Measurements from ENCODE around the gene PDZD2. TPM values are rescaled to one million over a fixed set of nuclear protein-coding genes. Genes with fewer than 3 reads are reported as not detected.

The PDZD2 gene
- total and polyA plus RNA-seq, 2 experiments from 2014 or later, result 0.21 TPM; not detected in 1

DNA sequence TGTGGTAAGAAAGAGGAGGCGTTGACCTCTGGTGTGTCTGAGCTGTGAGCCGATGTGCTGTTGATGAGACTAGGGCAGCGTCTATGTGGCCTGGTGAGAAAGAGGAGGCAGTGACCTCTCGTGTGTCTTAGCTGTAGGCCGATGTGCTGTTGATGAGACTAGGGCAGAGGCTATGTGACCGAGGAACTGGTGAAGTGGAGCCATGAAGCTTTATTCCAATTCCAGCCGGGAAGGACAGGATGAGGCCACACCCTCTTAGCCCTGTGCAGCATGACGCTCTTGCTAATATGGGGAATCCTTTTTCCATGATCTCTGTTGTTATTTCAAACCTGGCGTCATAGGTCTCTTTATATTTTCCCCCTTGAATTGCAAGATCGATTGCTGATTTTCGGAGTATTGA lies 362.8 kb downstream of the PDZD2 start:
- WGBS, 2 experiments (ENCODE audit: low coverage in 1 of 2, low lambda C conversion rate in 2 of 2, missing lambda C conversion rate in 2 of 2), result 71 to 72% methylated on average over 11 of the region's 11 CpGs
- Histone ChIP-seq H2AFZ (no peak overlapping the region), H3K79me2 (ENCODE audit: insufficient read depth) (no peaks in the 10 kb centered on the region), H3K9me2 (ENCODE audit: insufficient read depth) (no peaks in the 10 kb centered on the region), H3K4me1 (ENCODE audit: insufficient read depth) (no peaks in the 10 kb centered on the region), H3K27me3 (replicated peaks; ENCODE audit: insufficient read depth) (peaks cover 15% of the 10 kb centered on the region; the same call in 1 of the 2 replicates), H3F3A (ENCODE audit: insufficient read depth) (no peaks in the 10 kb centered on the region), H3K4me2 (ENCODE audit: unreplicated experiment) (no peak overlapping the region), H3K9me3 (ENCODE audit: low read depth) (no peaks in the 10 kb centered on the region), H3K36me3 (ENCODE audit: low read depth) (no peaks in the 10 kb centered on the region), H3K9ac (no peak overlapping the region), H3K27ac (no peak overlapping the region), H4K20me1 (ENCODE audit: insufficient read depth) (no peaks in the 10 kb centered on the region), H3K4me3 (no peak overlapping the region)
- in situ Hi-C loops (cut with MboI), result no loop called here
- no peak for TF ChIP-seq EZH2 (IDR thresholded peaks at IDR 0.05; ENCODE audit: insufficient read depth, poor library complexity, severe bottlenecking)
- no peak for TF ChIP-seq EZH2phosphoT487 (IDR thresholded peaks at IDR 0.05; ENCODE audit: insufficient read depth, low read depth)
- DNase-seq, result no peak

DNA sequence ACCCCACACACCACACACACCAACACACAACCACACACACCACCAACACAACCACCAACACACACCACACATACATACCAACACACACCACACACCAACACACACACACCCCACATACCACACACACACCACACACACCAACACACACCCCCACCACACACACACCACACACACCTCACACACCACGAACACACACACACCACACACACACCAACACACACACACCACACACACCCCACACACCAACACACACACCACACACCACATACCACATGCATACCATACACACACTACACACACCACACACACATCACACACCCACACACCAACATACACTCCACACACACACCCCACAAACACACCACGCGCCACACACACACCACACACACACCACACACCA lies 363.8 kb downstream of the PDZD2 start:
- no peaks in the 10 kb centered on the region for H3K79me2 ChIP-seq (ENCODE audit: insufficient read depth)
- H3F3A ChIP-seq (ENCODE audit: insufficient read depth), result no peaks in the 10 kb centered on the region
- in situ Hi-C loops (cut with MboI), result no loop called here
- no peak overlapping the region for H2AFZ ChIP-seq
- H3K9me2 ChIP-seq (ENCODE audit: insufficient read depth), result no peaks in the 10 kb centered on the region
- DNase-seq, result no peak
- no peak overlapping the region for H3K9ac ChIP-seq
- H3K9me3 ChIP-seq (ENCODE audit: low read depth), result no peaks in the 10 kb centered on the region
- H3K27ac ChIP-seq, result no peak overlapping the region
- H3K27me3 ChIP-seq (replicated peaks; ENCODE audit: insufficient read depth), result peaks cover 7% of the 10 kb centered on the region; the same call in 1 of the 2 replicates
- no peak for TF ChIP-seq EZH2 (IDR thresholded peaks at IDR 0.05; ENCODE audit: insufficient read depth, poor library complexity, severe bottlenecking)
- TF ChIP-seq EZH2phosphoT487 (IDR thresholded peaks at IDR 0.05; ENCODE audit: insufficient read depth, low read depth), result no peak
- no peaks in the 10 kb centered on the region for H3K4me1 ChIP-seq (ENCODE audit: insufficient read depth)
- H3K36me3 ChIP-seq (ENCODE audit: low read depth), result no peaks in the 10 kb centered on the region
- no peak overlapping the region for H3K4me2 ChIP-seq (ENCODE audit: unreplicated experiment)
- H3K4me3 ChIP-seq, result no peak overlapping the region
- H4K20me1 ChIP-seq (ENCODE audit: insufficient read depth), result no peaks in the 10 kb centered on the region
- 29% methylated on average over 3 of the region's 3 CpGs; no CpG with 5 or more reads in 1 of the 2 experiments for WGBS, 2 experiments (ENCODE audit: low coverage in 1 of 2, low lambda C conversion rate in 2 of 2, missing lambda C conversion rate in 2 of 2)

DNA sequence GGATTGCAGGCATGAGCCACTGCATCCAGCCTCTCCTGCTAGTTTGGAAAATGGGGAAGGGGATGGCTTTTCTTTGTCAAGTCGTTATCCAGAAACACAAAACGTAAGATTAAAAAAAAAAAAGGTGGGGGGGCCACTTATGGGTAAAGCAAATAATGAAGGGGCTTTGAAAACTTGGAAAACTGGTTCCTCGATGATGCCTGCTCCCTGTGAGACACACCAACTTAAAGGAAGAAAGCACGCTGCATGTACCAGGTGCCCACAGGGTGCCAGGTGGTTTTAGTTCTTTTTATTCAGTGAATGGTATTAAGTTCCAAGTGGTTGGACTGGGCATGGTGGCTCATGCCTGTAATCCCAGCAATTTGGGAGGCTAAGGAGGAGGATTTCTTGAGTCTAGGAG lies 365.1 kb downstream of the PDZD2 start:
- Histone ChIP-seq H3K4me1 (ENCODE audit: insufficient read depth) (no peaks in the 10 kb centered on the region), H2AFZ (no peak overlapping the region), H3K4me2 (ENCODE audit: unreplicated experiment) (no peak overlapping the region), H3K27ac (no peak overlapping the region), H3K9me2 (ENCODE audit: insufficient read depth) (no peaks in the 10 kb centered on the region), H3F3A (ENCODE audit: insufficient read depth) (no peaks in the 10 kb centered on the region), H3K27me3 (replicated peaks; ENCODE audit: insufficient read depth) (no peaks in the 10 kb centered on the region; the same call in 1 of the 2 replicates), H3K9ac (no peak overlapping the region), H3K79me2 (ENCODE audit: insufficient read depth) (no peaks in the 10 kb centered on the region), H3K36me3 (ENCODE audit: low read depth) (no peaks in the 10 kb centered on the region), H3K9me3 (ENCODE audit: low read depth) (no peaks in the 10 kb centered on the region), H4K20me1 (ENCODE audit: insufficient read depth) (no peaks in the 10 kb centered on the region), H3K4me3 (no peak overlapping the region)
- TF ChIP-seq EZH2 (IDR thresholded peaks at IDR 0.05; ENCODE audit: insufficient read depth, poor library complexity, severe bottlenecking) (no peak), EZH2phosphoT487 (IDR thresholded peaks at IDR 0.05; ENCODE audit: insufficient read depth, low read depth) (no peak)
- in situ Hi-C loops (cut with MboI), result no loop called here
- DNase-seq, result no peak
- WGBS, 2 experiments (ENCODE audit: low coverage in 1 of 2, low lambda C conversion rate in 2 of 2, missing lambda C conversion rate in 2 of 2), result 82 to 86% methylated on average over 4 of the region's 4 CpGs

DNA sequence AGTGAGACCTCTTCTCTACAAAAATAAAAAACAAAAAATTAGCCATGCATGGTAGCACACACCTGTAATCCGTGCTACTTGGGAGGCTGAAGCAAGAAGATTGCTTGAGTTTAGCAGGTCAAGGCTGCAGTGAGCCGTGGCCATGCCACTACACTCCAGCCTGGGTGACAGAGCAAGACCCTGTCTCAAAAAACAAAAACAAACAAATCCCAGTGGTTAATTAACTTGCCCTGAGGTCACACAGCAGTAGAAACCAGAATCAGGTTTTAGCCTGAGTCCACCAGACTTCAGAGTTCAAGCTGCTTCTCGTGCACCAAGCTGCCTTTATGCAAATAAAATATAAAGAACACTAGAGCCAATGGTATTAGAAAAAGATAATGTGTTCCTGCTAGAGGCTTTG lies 365.5 kb downstream of the PDZD2 start:
- Histone ChIP-seq H3K4me2 (ENCODE audit: unreplicated experiment) (no peak overlapping the region), H3K27me3 (replicated peaks; ENCODE audit: insufficient read depth) (no peaks in the 10 kb centered on the region; the same call in 1 of the 2 replicates), H3K36me3 (ENCODE audit: low read depth) (no peaks in the 10 kb centered on the region), H3K9me3 (ENCODE audit: low read depth) (no peaks in the 10 kb centered on the region), H3F3A (ENCODE audit: insufficient read depth) (no peaks in the 10 kb centered on the region), H3K9me2 (ENCODE audit: insufficient read depth) (no peaks in the 10 kb centered on the region), H3K4me3 (no peak overlapping the region), H4K20me1 (ENCODE audit: insufficient read depth) (no peaks in the 10 kb centered on the region), H3K4me1 (ENCODE audit: insufficient read depth) (no peaks in the 10 kb centered on the region), H3K79me2 (ENCODE audit: insufficient read depth) (no peaks in the 10 kb centered on the region), H3K27ac (no peak overlapping the region), H2AFZ (no peak overlapping the region), H3K9ac (no peak overlapping the region)
- no peak for DNase-seq
- no peak for TF ChIP-seq EZH2 (IDR thresholded peaks at IDR 0.05; ENCODE audit: insufficient read depth, poor library complexity, severe bottlenecking)
- TF ChIP-seq EZH2phosphoT487 (IDR thresholded peaks at IDR 0.05; ENCODE audit: insufficient read depth, low read depth), result no peak
- 66 to 71% methylated on average over 3 of the region's 3 CpGs for WGBS, 2 experiments (ENCODE audit: low coverage in 1 of 2, low lambda C conversion rate in 2 of 2, missing lambda C conversion rate in 2 of 2)
- in situ Hi-C loops (cut with MboI), result no loop called here

DNA sequence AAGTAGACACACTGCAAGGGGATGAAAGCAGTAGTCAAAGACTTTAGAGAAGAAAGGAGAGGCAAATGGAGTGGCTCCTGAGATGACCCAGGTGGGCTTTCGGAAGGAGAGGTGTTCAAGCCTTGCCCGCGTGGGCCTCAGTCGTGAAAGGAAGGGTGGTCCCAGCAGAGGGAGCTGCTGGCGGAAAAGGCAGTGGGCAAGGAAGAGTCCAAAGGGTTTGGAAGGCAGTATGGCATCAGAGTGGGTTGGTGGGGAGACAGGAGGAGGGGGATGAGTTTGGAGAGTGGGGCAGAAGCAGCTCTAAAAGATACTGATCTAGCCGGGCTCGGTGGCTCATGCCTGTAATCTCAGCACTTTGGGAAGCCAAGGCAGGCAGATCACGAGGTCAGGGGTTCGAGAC lies 369.8 kb downstream of the PDZD2 start:
- no peak overlapping the region for H3K4me3 ChIP-seq
- H3K9ac ChIP-seq, result no peak overlapping the region
- H3K79me2 ChIP-seq (ENCODE audit: insufficient read depth), result no peaks in the 10 kb centered on the region
- no peaks in the 10 kb centered on the region for H3K9me3 ChIP-seq (ENCODE audit: low read depth)
- TF ChIP-seq EZH2 (IDR thresholded peaks at IDR 0.05; ENCODE audit: insufficient read depth, poor library complexity, severe bottlenecking), result no peak
- no peak for TF ChIP-seq EZH2phosphoT487 (IDR thresholded peaks at IDR 0.05; ENCODE audit: insufficient read depth, low read depth)
- no peak overlapping the region for H2AFZ ChIP-seq
- no peaks in the 10 kb centered on the region for H3F3A ChIP-seq (ENCODE audit: insufficient read depth)
- H3K27ac ChIP-seq, result no peak overlapping the region
- H3K36me3 ChIP-seq (ENCODE audit: low read depth), result no peaks in the 10 kb centered on the region
- in situ Hi-C loops (cut with MboI), result no loop called here
- no peaks in the 10 kb centered on the region for H3K4me1 ChIP-seq (ENCODE audit: insufficient read depth)
- 68 to 69% methylated on average over 9 of the region's 9 CpGs for WGBS, 2 experiments (ENCODE audit: low coverage in 1 of 2, low lambda C conversion rate in 2 of 2, missing lambda C conversion rate in 2 of 2)
- H3K4me2 ChIP-seq (ENCODE audit: unreplicated experiment), result no peak overlapping the region
- H3K9me2 ChIP-seq (ENCODE audit: insufficient read depth), result no peaks in the 10 kb centered on the region
- no peak for DNase-seq
- H3K27me3 ChIP-seq (replicated peaks; ENCODE audit: insufficient read depth), result 0 out of 2 replicates have a peak, but pooled peaks cover 5% of the 10 kb centered on the region
- H4K20me1 ChIP-seq (ENCODE audit: insufficient read depth), result no peaks in the 10 kb centered on the region
